Mammary epithelial cell (primary cell): Measurements from ENCODE around the gene PEF1.

Source experiments
- CTCF ChIP-seq, 2 donors: IDR thresholded peaks in 1 of 2; conservative IDR thresholded peaks in 1 of 2; 2 replicates each; pipeline ENCODE4 v1.5.1; 2011 to 2012; ENCODE audit warnings: inconsistent platforms in 2 of 2, low read length in 2 of 2, mild to moderate bottlenecking in 2 of 2, control low read depth in 1 of 2, low read depth in 1 of 2; ENCODE audit not compliant: insufficient read depth in 1 of 2; ENCODE audit errors: extremely low read depth in 1 of 2
- EZH2 ChIP-seq: IDR thresholded peaks from 2 replicates; pipeline ENCODE4 v1.6.1; 2012; ENCODE audit warnings: low read length, inconsistent platforms, borderline replicate concordance

- peak; percentile 47 to 84 for TF ChIP-seq CTCF (conservative IDR thresholded peaks at IDR 0.05 in 1 of 2, IDR thresholded peaks at IDR 0.05 in 1 of 2; ENCODE audit: extremely low read depth in 1 of 2, insufficient read depth in 1 of 2, low read depth in 1 of 2, low read length in 2 of 2)
- TF ChIP-seq EZH2: no peak
These were observed 56.8 kb downstream of the PEF1 start for GRCh38 chr1:31587720-31588423.
